PFSK-1 (cell line): Measurements from ENCODE around the gene KRT12.

Source experiments
- FOXP2 ChIP-seq: optimal IDR thresholded peaks from 2 replicates; pipeline ENCODE3; 2011; ENCODE audit warnings: borderline replicate concordance, control low read depth, inconsistent platforms; ENCODE audit not compliant: insufficient read depth; ENCODE audit errors: extremely low read length, extremely low read depth
- POLR2AphosphoS5 ChIP-seq: IDR thresholded peaks from 2 replicates; pipeline ENCODE4 v1.6.1; 2012; ENCODE audit warnings: low read depth, mild to moderate bottlenecking, control low read depth, low read length, moderate library complexity
- REST ChIP-seq, 2 experiments: IDR thresholded peaks; 2 replicates each; pipeline versions ENCODE4 v1.6.1 to v1.8.0; 2011 to 2012; ENCODE audit warnings: low read depth in 2 of 2, low read length in 2 of 2, control low read depth in 1 of 2, inconsistent platforms in 1 of 2, mild to moderate bottlenecking in 1 of 2, moderate library complexity in 1 of 2; ENCODE audit not compliant: insufficient read depth in 1 of 2
- SIN3A ChIP-seq: IDR thresholded peaks from 2 replicates; pipeline ENCODE4 v1.6.1; 2012; ENCODE audit warnings: mild to moderate bottlenecking, low read length, moderate library complexity, borderline replicate concordance; ENCODE audit not compliant: insufficient read depth
- TAF1 ChIP-seq: IDR thresholded peaks from 2 replicates; pipeline ENCODE4 v1.6.1; 2012; ENCODE audit warnings: low read length, control low read depth, borderline replicate concordance; ENCODE audit not compliant: insufficient read depth

Gene KRT12

GRCh38 chr17:40841246-40841645 is 25.8 kb downstream of the KRT12 start:
- TF ChIP-seq TAF1: no peak
- no peak for TF ChIP-seq SIN3A
- no peak for TF ChIP-seq REST (IDR thresholded peaks at IDR 0.05; ENCODE audit: insufficient read depth in 1 of 2, low read depth in 2 of 2, low read length in 2 of 2)
- TF ChIP-seq FOXP2: no peak
- TF ChIP-seq POLR2AphosphoS5: no peak

DNA sequence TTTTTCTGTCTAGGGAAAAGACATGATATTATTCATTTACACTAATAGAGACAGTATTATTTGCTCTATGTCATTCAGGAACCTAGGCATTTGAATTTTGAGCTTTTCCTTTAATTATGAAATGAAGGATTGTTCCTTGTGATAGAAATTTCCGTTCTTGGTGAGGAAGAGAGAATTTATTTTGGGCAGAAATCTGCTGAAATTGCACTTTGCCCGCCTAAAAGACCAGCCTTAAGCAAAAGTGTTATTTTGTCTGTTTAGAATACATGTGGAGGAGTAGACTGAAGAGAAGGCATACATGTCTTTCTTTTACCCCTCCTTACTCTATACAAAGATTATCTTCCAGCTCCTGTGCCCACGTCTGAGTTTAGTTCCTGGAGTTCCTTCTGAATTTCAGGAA is 27.8 kb downstream of the KRT12 start:
- TF ChIP-seq POLR2AphosphoS5: no peak
- no peak for TF ChIP-seq TAF1
- TF ChIP-seq FOXP2: no peak
- no peak for TF ChIP-seq SIN3A
- TF ChIP-seq REST (IDR thresholded peaks at IDR 0.05; ENCODE audit: insufficient read depth in 1 of 2, low read depth in 2 of 2, low read length in 2 of 2): no peak

GRCh38 chr17:40836020-40836419 is 31.0 kb downstream of the KRT12 start:
- no peak for TF ChIP-seq POLR2AphosphoS5
- no peak for TF ChIP-seq REST (IDR thresholded peaks at IDR 0.05; ENCODE audit: insufficient read depth in 1 of 2, low read depth in 2 of 2, low read length in 2 of 2)
- no peak for TF ChIP-seq SIN3A
- TF ChIP-seq FOXP2: no peak
- TF ChIP-seq TAF1: no peak

DNA sequence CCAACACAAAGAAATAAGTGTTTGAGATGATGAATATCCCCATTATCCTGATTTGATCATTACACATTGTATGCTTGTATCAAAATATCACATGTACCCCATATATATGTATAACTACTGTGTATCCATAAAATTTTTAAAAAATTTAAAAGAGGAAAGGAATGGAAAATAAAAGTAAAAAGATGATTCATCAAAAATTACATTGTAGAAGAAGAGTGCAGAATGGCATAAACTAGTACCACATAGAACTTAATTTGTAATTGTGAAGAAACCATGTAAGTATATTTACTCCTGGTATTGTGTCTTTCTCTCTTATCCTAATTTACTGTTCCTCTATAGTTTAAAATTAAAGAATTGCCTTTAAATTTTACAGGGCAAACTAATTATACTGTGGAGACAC is 33.1 kb downstream of the KRT12 start:
- TF ChIP-seq SIN3A: no peak
- no peak for TF ChIP-seq TAF1
- no peak for TF ChIP-seq POLR2AphosphoS5
- no peak for TF ChIP-seq FOXP2

DNA sequence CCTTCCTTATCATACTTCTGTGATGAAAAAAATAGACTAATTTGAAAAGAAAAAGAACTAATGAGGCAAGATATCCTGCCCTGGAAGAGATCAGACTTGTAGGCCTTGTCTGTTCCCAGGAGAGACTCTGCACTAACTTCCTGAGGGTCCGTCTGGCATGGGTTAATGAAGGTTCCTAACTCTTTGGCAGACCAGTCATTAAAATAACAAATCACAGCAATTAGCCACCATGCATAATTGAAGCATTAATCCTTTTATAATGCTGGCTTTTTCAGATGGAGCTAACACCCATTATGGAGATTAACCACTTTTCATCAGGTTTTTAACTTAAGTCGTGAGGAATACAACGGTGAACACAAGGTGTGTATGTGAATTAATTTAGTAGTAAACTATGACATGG is 34.2 kb downstream of the KRT12 start:
- no peak for TF ChIP-seq POLR2AphosphoS5
- TF ChIP-seq SIN3A: no peak
- TF ChIP-seq REST (IDR thresholded peaks at IDR 0.05; ENCODE audit: insufficient read depth in 1 of 2, low read depth in 2 of 2, low read length in 2 of 2): no peak
- no peak for TF ChIP-seq FOXP2
- no peak for TF ChIP-seq TAF1
